Naive B cell (primary cell): ENCODE measurements around the gene LRCOL1. TPM values are rescaled to one million over a fixed set of nuclear protein-coding genes. Genes with fewer than 3 reads are reported as not detected.
A peak's percentile ranks its signal among the peaks of the same experiment; 100 is the strongest.

Experiments used
- ATAC-seq, 2 donors: fragments of 150-1000 bp; cut with Tn5 transposase; 2 replicates each; pipeline ENCODE4 v1.10.0; 2021; ENCODE audit warnings: low read depth in 2 of 2, mild to moderate bottlenecking in 2 of 2, moderate library complexity in 2 of 2
- DNase-seq: peaks from one replicate; pipeline ENCODE4 v3.0.0; 2022
- H3K27ac Mint-ChIP-seq, 6 donors: one replicate each; pipeline ENCODE4 v1.8.0; 2020 to 2022; ENCODE audit warnings: mild to moderate bottlenecking in 6 of 6, mixed read lengths in 6 of 6, moderate library complexity in 5 of 6, inconsistent platforms in 2 of 6
- H3K27me3 Mint-ChIP-seq, 3 donors: one replicate each; pipeline ENCODE4 v1.8.0; 2021 to 2022; ENCODE audit warnings: mixed read lengths in 3 of 3, mild to moderate bottlenecking in 1 of 3
- H3K36me3 Mint-ChIP-seq, 2 donors: one replicate each; pipeline ENCODE4 v1.8.0; 2020 to 2022; ENCODE audit warnings: mixed read lengths in 2 of 2, inconsistent platforms in 1 of 2, mild to moderate bottlenecking in 1 of 2
- H3K4me1 Mint-ChIP-seq, 3 donors: one replicate each; pipeline ENCODE4 v1.8.0; 2020 to 2022; ENCODE audit warnings: mixed read lengths in 3 of 3, inconsistent platforms in 1 of 3, mild to moderate bottlenecking in 1 of 3, moderate library complexity in 1 of 3
- H3K4me3 Mint-ChIP-seq, 8 donors: one replicate each; pipeline ENCODE4 v1.8.0; 2020 to 2022; ENCODE audit warnings: mild to moderate bottlenecking in 8 of 8, mixed read lengths in 8 of 8, moderate library complexity in 8 of 8, inconsistent platforms in 2 of 8
- H3K9me3 Mint-ChIP-seq, 7 donors: one replicate each; pipeline ENCODE4 v1.8.0; 2020 to 2022; ENCODE audit warnings: mixed read lengths in 7 of 7, mild to moderate bottlenecking in 5 of 7, inconsistent platforms in 2 of 7, moderate library complexity in 1 of 7
- polyA plus RNA-seq, 6 donors: library from polyadenylated mRNA; unstranded; fragments of 300-500 nt; fragmentation: Illumina TruSeq; gene quantifications; one replicate each; pipeline ENCODE4 v1.2.3, GENCODE V29; 2021; ENCODE audit warnings: low read depth in 6 of 6

LRCOL1 gene
- not detected for polyA plus RNA-seq

DNA sequence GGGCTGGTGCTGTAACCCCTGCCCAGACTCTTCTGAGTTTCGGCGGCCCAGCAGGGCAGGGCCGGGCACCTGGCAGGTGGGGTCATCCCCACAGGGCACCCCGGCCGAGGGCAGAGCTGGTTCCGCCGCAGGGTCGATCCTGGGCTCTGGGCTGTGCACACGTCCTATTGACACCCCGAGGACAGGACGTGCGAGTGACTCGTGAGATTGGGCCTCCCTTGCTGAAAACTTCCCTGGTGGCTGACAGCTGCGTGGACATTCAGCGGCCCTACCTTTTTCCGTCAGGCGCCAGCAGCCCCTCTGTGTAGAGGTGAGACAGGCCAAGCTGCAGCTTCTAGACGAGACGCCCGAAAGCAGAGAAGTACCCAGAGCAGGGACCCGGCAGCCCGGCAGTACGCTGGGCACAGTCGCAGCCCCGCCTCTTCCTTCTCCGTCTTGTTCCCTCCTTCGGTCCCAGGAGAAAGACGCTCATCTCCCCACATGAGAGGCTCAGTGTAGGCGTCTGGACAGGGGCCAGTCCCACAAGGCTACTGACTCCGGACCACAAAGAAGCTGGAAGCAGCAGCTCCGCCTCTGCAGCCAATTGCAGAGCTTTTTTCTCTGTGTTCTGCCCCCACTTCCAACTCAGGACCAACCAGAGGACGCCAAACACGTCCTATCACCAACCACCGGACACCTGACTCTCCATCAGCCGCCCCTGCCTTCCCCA, at the start of gene LRCOL1:
Gene LRCOL1, minus strand, starts transcription at position 532 of the 709 bp plus-strand sequence. CDS start 4,331 bp downstream, outside the sequence.
- no peaks in the 10 kb centered on the region for H3K36me3 Mint-ChIP-seq
- peak within 1 kb of the TSS in 1 of 6 donors; percentile 44 for H3K27ac Mint-ChIP-seq
- H3K4me1 Mint-ChIP-seq, result peaks cover 3 to 23% (median 15%) of the 10 kb centered on the region in 3 donors
- H3K27me3 Mint-ChIP-seq, result peaks cover 35 to 53% (median 52%) of the 10 kb centered on the region in 3 donors
- H3K4me3 Mint-ChIP-seq, result peak within 1 kb of the TSS; percentile 44 to 85 (median 64)
- DNase-seq (no peak), ATAC-seq (no peak)
- H3K9me3 Mint-ChIP-seq, result peaks cover 0 to 4% (median 0%) of the 10 kb centered on the region in 7 donors

GRCh38 chr12:132660052-132660451, 49.7 kb upstream of the LRCOL1 start:
- H3K36me3 Mint-ChIP-seq, result peaks cover 16 to 37% of the 10 kb centered on the region in 2 donors
- no peak for ATAC-seq
- no peak overlapping the region for H3K4me3 Mint-ChIP-seq
- peaks cover 0 to 5% (median 0%) of the 10 kb centered on the region in 3 donors for H3K4me1 Mint-ChIP-seq
- no peaks in the 10 kb centered on the region for H3K27me3 Mint-ChIP-seq
- DNase-seq, result no peak
- peak overlapping the region in 1 of 6 donors; percentile 66 for H3K27ac Mint-ChIP-seq
- no peaks in the 10 kb centered on the region for H3K9me3 Mint-ChIP-seq

- ATAC-seq (no peak), DNase-seq (no peak)
- H3K9me3 Mint-ChIP-seq, result no peaks in the 10 kb centered on the region
- H3K4me3 Mint-ChIP-seq, result no peak overlapping the region
- peaks cover 0 to 4% (median 0%) of the 10 kb centered on the region in 3 donors for H3K4me1 Mint-ChIP-seq
- no peak overlapping the region for H3K27ac Mint-ChIP-seq
- no peaks in the 10 kb centered on the region for H3K27me3 Mint-ChIP-seq
- peaks cover 16 to 33% of the 10 kb centered on the region in 2 donors for H3K36me3 Mint-ChIP-seq
These were observed 48.8 kb upstream of the LRCOL1 start for GRCh38 chr12:132659146-132659545.

DNA sequence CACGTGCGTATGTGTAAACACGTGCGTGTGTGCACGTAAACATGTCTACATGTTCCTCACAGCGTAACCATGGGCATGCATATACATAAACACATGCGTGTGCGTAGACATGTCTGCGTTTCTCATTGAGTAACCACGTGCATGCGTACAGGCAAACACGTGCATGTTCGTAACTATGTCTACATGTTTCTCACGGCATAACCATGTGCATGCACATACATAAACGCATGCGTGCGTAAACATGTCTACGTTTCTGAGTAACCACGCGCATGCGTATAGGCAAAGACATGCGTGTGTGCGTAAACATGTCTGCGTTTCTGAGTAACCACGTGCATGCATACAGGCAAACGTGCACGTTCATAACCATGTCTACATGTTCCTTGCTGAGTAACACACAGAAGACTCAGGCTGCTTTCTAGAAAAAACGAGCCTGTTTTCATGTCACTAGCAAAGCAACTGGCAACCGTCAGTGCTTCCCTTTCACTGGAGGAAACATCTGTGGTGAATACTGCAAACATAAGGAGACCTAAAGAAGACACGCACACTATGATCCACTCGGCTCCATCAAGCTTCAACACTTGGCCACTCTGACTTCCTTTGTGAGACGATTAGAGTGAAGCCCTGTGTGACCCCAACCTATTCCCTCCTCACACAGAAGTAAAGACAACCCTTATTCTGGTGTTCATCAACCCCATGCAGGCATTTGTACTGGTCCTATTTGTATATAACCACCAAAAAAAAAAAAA, 47.9 kb upstream of the LRCOL1 start:
- no peaks in the 10 kb centered on the region for H3K27me3 Mint-ChIP-seq
- H3K27ac Mint-ChIP-seq, result no peak overlapping the region
- ATAC-seq, result no peak
- no peaks in the 10 kb centered on the region for H3K9me3 Mint-ChIP-seq
- H3K4me3 Mint-ChIP-seq, result no peak overlapping the region
- no peak for DNase-seq
- H3K4me1 Mint-ChIP-seq, result peaks cover 0 to 4% (median 0%) of the 10 kb centered on the region in 3 donors
- peaks cover 16 to 33% of the 10 kb centered on the region in 2 donors for H3K36me3 Mint-ChIP-seq

GRCh38 chr12:132657004-132657727, 46.8 kb upstream of the LRCOL1 start:
- no peaks in the 10 kb centered on the region for H3K4me1 Mint-ChIP-seq
- H3K9me3 Mint-ChIP-seq, result no peaks in the 10 kb centered on the region
- no peak overlapping the region for H3K4me3 Mint-ChIP-seq
- H3K27me3 Mint-ChIP-seq, result no peaks in the 10 kb centered on the region
- peaks cover 16 to 25% of the 10 kb centered on the region in 2 donors for H3K36me3 Mint-ChIP-seq
- DNase-seq (no peak), ATAC-seq (no peak)
- peak overlapping the region in 3 of 6 donors; percentile 24 to 62 (median 28) for H3K27ac Mint-ChIP-seq

- no peak overlapping the region for H3K4me3 Mint-ChIP-seq
- H3K4me1 Mint-ChIP-seq, result no peaks in the 10 kb centered on the region
- no peaks in the 10 kb centered on the region for H3K9me3 Mint-ChIP-seq
- peaks cover 10 to 17% of the 10 kb centered on the region in 2 donors for H3K36me3 Mint-ChIP-seq
- no peak for ATAC-seq
- peak overlapping the region in 2 of 6 donors; percentile 39 to 41 for H3K27ac Mint-ChIP-seq
- no peak for DNase-seq
- no peaks in the 10 kb centered on the region for H3K27me3 Mint-ChIP-seq
These were observed 43.3 kb upstream of the LRCOL1 start for GRCh38 chr12:132653567-132654290.

DNA sequence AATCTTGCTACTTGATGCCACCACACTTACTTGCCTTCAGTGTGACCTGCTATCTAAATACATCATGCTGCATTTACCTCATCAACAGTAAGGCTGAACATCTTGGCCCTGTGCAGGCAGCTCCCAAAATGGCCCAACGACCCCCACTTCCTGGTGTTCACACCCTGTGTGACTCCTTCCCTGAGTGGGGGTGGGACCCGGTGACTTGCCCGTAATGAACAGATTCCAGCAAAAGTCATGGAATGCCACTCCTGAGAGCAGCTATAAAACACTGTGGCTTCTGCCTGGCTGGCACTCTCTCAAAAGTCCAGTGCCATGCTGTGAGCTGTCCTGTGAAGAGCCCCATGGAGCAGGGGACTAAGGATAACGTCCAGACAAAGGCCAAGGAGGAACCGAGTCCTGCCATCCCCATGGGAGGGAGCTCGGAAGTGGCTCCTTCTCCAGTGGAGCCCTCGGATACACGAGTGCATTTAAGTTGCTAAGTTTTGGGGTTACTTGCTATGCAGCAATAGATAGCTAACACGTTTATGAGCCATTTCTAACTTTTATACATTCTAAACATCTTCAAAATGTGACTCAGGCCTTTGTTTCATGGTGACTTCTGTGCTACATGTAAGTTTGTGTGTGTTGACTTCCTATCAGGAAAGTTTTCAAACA, 41.2 kb upstream of the LRCOL1 start:
- no peak for DNase-seq
- ATAC-seq, result no peak
- H3K4me1 Mint-ChIP-seq, result no peaks in the 10 kb centered on the region
- peak overlapping the region in 1 of 6 donors; percentile 66 for H3K27ac Mint-ChIP-seq
- H3K9me3 Mint-ChIP-seq, result no peaks in the 10 kb centered on the region
- H3K4me3 Mint-ChIP-seq, result no peak overlapping the region
- H3K36me3 Mint-ChIP-seq, result peaks cover under 1 to 19% of the 10 kb centered on the region in 2 donors
- no peaks in the 10 kb centered on the region for H3K27me3 Mint-ChIP-seq

DNA sequence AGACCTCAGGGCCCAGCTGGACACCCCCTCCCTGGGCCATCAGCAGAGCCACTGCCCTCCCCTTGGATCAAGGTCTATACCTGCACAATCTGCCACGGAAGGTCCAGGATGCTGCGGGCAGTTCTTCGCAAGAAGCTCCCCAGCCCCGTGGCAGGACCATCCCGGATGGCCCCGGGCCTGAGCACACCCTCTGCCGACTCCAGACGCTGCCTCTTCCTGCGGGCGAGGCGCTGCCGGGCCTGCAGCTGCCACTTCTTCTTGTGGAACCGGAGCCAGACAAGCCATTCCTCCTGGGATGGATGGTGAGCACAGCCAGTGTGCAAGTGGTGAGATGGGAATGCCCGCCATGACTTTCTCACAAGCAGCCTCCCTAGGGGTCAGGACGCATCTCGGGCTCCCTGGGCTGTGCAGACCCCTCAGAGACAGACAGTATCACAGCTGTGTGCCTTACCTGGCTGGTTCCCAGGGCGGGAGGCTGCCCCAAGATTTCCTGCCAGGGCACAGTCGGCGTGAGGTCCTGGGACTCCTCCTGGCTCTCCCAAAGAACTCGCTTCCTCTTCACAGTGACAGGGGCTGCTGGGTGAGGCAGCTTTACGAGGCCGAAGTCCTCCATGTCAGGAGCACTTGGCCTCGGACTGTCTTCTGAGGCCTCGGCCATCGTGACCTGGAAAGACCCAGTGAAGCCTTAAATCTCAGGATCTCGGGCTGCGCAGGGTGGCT, 39.0 kb upstream of the LRCOL1 start:
- no peak for DNase-seq
- Mint-ChIP-seq H3K27me3 (no peaks in the 10 kb centered on the region), H3K4me1 (peaks cover 0 to 2% (median 0%) of the 10 kb centered on the region in 3 donors), H3K27ac (no peak overlapping the region), H3K36me3 (peaks cover 0 to 18% of the 10 kb centered on the region in 2 donors), H3K9me3 (no peaks in the 10 kb centered on the region), H3K4me3 (no peak overlapping the region)
- ATAC-seq, result no peak

GRCh38 chr12:132648616-132649225, 38.3 kb upstream of the LRCOL1 start:
- ATAC-seq (no peak), DNase-seq (no peak)
- H3K4me1 Mint-ChIP-seq, result peaks cover 0 to 3% (median 0%) of the 10 kb centered on the region in 3 donors
- peak overlapping the region in 1 of 6 donors; percentile 63 for H3K27ac Mint-ChIP-seq
- H3K27me3 Mint-ChIP-seq, result no peaks in the 10 kb centered on the region
- no peaks in the 10 kb centered on the region for H3K9me3 Mint-ChIP-seq
- peaks cover 0 to 18% of the 10 kb centered on the region in 2 donors for H3K36me3 Mint-ChIP-seq
- no peak overlapping the region for H3K4me3 Mint-ChIP-seq

- Mint-ChIP-seq H3K4me1 (peaks cover 0 to 3% (median 0%) of the 10 kb centered on the region in 3 donors), H3K27me3 (no peaks in the 10 kb centered on the region), H3K36me3 (peaks cover 0 to 18% of the 10 kb centered on the region in 2 donors), H3K4me3 (no peak overlapping the region), H3K9me3 (no peaks in the 10 kb centered on the region), H3K27ac (peak overlapping the region in 1 of 6 donors; percentile 38)
- DNase-seq, result no peak
- no peak for ATAC-seq
These were observed 37.5 kb upstream of the LRCOL1 start for GRCh38 chr12:132647858-132648257.

- no peak overlapping the region for H3K4me3 Mint-ChIP-seq
- no peaks in the 10 kb centered on the region for H3K27me3 Mint-ChIP-seq
- no peak for DNase-seq
- H3K36me3 Mint-ChIP-seq, result peaks cover 0 to 18% of the 10 kb centered on the region in 2 donors
- H3K4me1 Mint-ChIP-seq, result peaks cover 0 to 3% (median 0%) of the 10 kb centered on the region in 3 donors
- no peak overlapping the region for H3K27ac Mint-ChIP-seq
- no peak for ATAC-seq
- H3K9me3 Mint-ChIP-seq, result no peaks in the 10 kb centered on the region
These were observed 36.5 kb upstream of the LRCOL1 start for GRCh38 chr12:132646850-132647249.
